Endothelial cell of umbilical vein (primary cell): ENCODE data around the gene CDC37. TPM values are rescaled to one million over a fixed set of nuclear protein-coding genes. Genes with fewer than 3 reads are reported as not detected.

Experiments
- BruUV-seq: library from RNA; stranded (reverse); fragments of 400-500 nt; replicated peaks from 2 replicates; lab custom pipeline; 2021; lab: Mats Ljungman, UMichigan
- CTCF ChIA-PET: fragments of 300-600, 350-600 bp; sonication (Branson Sonifier 250); formaldehyde crosslinking; loops from one replicate; lab custom pipeline; 2021; ENCODE audit warnings: antibody characterized with exemption, inconsistent platforms; lab: Charles Lee
- POLR2A ChIA-PET: fragments of 300-600, 350-600 bp; sonication (Branson Sonifier 250); formaldehyde crosslinking; loops from one replicate; lab custom pipeline; 2021; ENCODE audit warnings: antibody characterized with exemption, inconsistent platforms; lab: Charles Lee
- DNase-seq: peaks from one replicate; pipeline ENCODE4 v3.0.0-alpha.2; 2011; ENCODE audit warnings: low read depth, low spot score
- FAIRE-seq: peaks from 2 replicates; lab custom pipeline; 2011; peaks lifted over from hg19 to GRCh38; lab: Jason Lieb, UNC
- H2AFZ ChIP-seq: 2 replicates; pipeline ENCODE4 v1.6.0; 2012; ENCODE audit warnings: low read depth, low read length, control low read depth, inconsistent platforms
- H3K27ac ChIP-seq: 2 replicates; pipeline ENCODE4 v1.5.1; 2011; ENCODE audit warnings: low read depth, mild to moderate bottlenecking, control low read depth, low read length, moderate library complexity; ENCODE audit not compliant: insufficient read depth
- H3K27me3 ChIP-seq, 2 experiments: 2 replicates each; pipeline versions ENCODE4 v1.6.0 to v1.6.1; 2011; ENCODE audit warnings: low read length in 2 of 2, mixed read lengths in 1 of 2; ENCODE audit not compliant: control insufficient read depth in 2 of 2, insufficient read depth in 2 of 2
- H3K36me3 ChIP-seq, 2 experiments: 2 replicates in 1 of 2; 3 replicates in 1 of 2; pipeline ENCODE4 v1.5.1; 2011; ENCODE audit warnings: low read length in 2 of 2, mild to moderate bottlenecking in 1 of 2, moderate library complexity in 1 of 2; ENCODE audit not compliant: control insufficient read depth in 2 of 2, insufficient read depth in 2 of 2; ENCODE audit errors: extremely low read depth in 1 of 2
- H3K4me1 ChIP-seq: 3 replicates; pipeline ENCODE4 v1.5.1; 2011; ENCODE audit warnings: mild to moderate bottlenecking, low read length; ENCODE audit not compliant: control insufficient read depth, insufficient read depth; ENCODE audit errors: extremely low read depth
- H3K4me2 ChIP-seq: 2 replicates; pipeline ENCODE4 v1.6.1; 2011; ENCODE audit warnings: low read length, control low read depth, mixed read lengths; ENCODE audit not compliant: insufficient read depth
- H3K4me3 ChIP-seq, 3 experiments: fragments of 200-600 bp in 1 of 3; sonication (generic), shearing (Covaris generic) in 1 of 3; replicated peaks in 1 of 3; 2 replicates each; pipeline ENCODE4 v1.5.1; 2011 to 2016; ENCODE audit warnings: control low read depth in 3 of 3, low read length in 3 of 3, mild to moderate bottlenecking in 2 of 3, inconsistent platforms in 1 of 3, low read depth in 1 of 3, moderate library complexity in 1 of 3; ENCODE audit not compliant: insufficient read depth in 1 of 3
- H3K79me2 ChIP-seq: 2 replicates; pipeline ENCODE4 v1.6.0; 2012; ENCODE audit warnings: low read length, inconsistent platforms; ENCODE audit not compliant: control insufficient read depth, insufficient read depth
- H3K9ac ChIP-seq: replicated peaks from 2 replicates; pipeline ENCODE3; 2011; ENCODE audit warnings: low read length, control low read depth; ENCODE audit not compliant: insufficient read depth; ENCODE audit errors: extremely low read depth
- H3K9me1 ChIP-seq: replicated peaks from 3 replicates; pipeline ENCODE4 v1.6.0; 2011; ENCODE audit warnings: mild to moderate bottlenecking, low read length; ENCODE audit not compliant: control insufficient read depth, insufficient read depth; ENCODE audit errors: extremely low read depth
- H3K9me3 ChIP-seq: replicated peaks from 2 replicates; pipeline ENCODE4 v1.5.1; 2012; ENCODE audit warnings: low read length, inconsistent platforms; ENCODE audit not compliant: control insufficient read depth, insufficient read depth
- H4K20me1 ChIP-seq: replicated peaks from 2 replicates; pipeline ENCODE3; 2011; ENCODE audit warnings: mild to moderate bottlenecking, low read length; ENCODE audit not compliant: control insufficient read depth, insufficient read depth; ENCODE audit errors: extremely low read depth
- EZH2 ChIP-seq: IDR thresholded peaks from 2 replicates; pipeline ENCODE4 v1.6.1; 2012; ENCODE audit warnings: borderline replicate concordance, low read depth, mild to moderate bottlenecking, moderate library complexity, low read length, inconsistent platforms; ENCODE audit not compliant: severe bottlenecking
- FOS ChIP-seq: IDR thresholded peaks from 2 replicates; pipeline ENCODE4 v1.6.1; 2011; ENCODE audit warnings: mild to moderate bottlenecking, low read length, moderate library complexity, borderline replicate concordance; ENCODE audit not compliant: insufficient read depth
- GATA2 ChIP-seq: IDR thresholded peaks from 2 replicates; pipeline ENCODE4 v1.7.0; 2011; ENCODE audit warnings: low read depth, mild to moderate bottlenecking, moderate library complexity, mixed read lengths, low read length; ENCODE audit not compliant: insufficient read length, insufficient read depth
- MYC ChIP-seq: IDR thresholded peaks from one replicate; pipeline ENCODE4 v1.6.1; 2011; ENCODE audit warnings: mild to moderate bottlenecking, low read depth, low read length
- POLR2AphosphoS5 ChIP-seq: IDR thresholded peaks from 2 replicates; pipeline ENCODE4 v1.6.1; 2012; ENCODE audit warnings: low read depth, mild to moderate bottlenecking, control low read depth, low read length, moderate library complexity; ENCODE audit not compliant: insufficient read depth
- dilution Hi-C: fragments of 300-500 bp; cut with MboI; formaldehyde crosslinking; loops from one replicate; pipeline ENCODE4 v1.15.0; 2019; ENCODE audit warnings: low sequenced_read_pairs; ENCODE audit not compliant: extremely low pct_ligation_motif_present
- intact Hi-C: fragments of 100-400 bp; cut with micrococcal nuclease; formaldehyde crosslinking; loops from one replicate; pipeline ENCODE4 v1.10.0; 2022
- polyA plus RNA-seq, 4 experiments: library from polyadenylated mRNA; depleted of rRNA in 3 of 4; stranded (reverse) in 3 of 4; unstranded in 1 of 4; fragments of >200 nt; gene quantifications; 2 replicates each; pipeline versions ENCODE4 v1.2.1 to v1.2.3, GENCODE V29; 2011 to 2012; ENCODE audit warnings: missing spikeins in 1 of 4
- total RNA-seq: library from RNA; stranded (reverse); gene quantifications from 2 replicates; pipeline ENCODE4 v1.2.3, GENCODE V29; 2021
- TF ChIP-seq, protein P1 (sequence below), 2 donors: IDR thresholded peaks; 1 replicate in 1 of 2; 2 replicates in 1 of 2; pipeline ENCODE4 v1.5.1; 2011; ENCODE audit warnings: low read length in 2 of 2, mild to moderate bottlenecking in 2 of 2, moderate library complexity in 2 of 2, control low read depth in 1 of 2, inconsistent platforms in 1 of 2, low read depth in 1 of 2; ENCODE audit not compliant: insufficient read depth in 1 of 2; ENCODE audit errors: extremely low read depth in 1 of 2
- TF ChIP-seq, protein P2 (sequence below): IDR thresholded peaks from 2 replicates; pipeline ENCODE4 v1.6.1; 2011; ENCODE audit not compliant: insufficient read depth, insufficient read length

The CDC37 gene
- total and polyA plus RNA-seq, 2 donors (not counting 3 experiments of a cell fraction or from before 2014, with no cell fraction given): 300 to 372 TPM

DNA sequence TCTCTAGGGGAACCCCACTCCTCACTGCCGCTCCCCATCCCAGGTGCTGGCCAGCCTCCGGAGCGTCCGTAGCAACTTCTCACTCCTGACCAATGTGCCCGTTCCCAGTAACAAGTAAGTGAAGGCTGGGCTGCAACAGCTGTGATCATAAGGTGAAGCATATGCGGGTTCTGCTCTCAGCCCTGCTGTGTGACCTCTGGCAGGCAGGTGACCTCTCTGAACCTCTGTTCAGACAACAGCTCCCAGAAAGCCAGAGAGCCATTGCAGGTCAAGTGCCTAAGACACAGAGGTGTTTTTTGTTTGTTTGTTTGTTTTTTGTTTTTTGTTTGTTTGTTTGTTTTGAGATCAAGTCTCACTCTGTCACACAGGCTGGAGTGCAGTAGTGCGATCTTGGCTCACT, 45.7 kb upstream of the CDC37 start:
- intact Hi-C loops: no loop called here
- H3K4me1 ChIP-seq: no peaks in the 10 kb centered on the region
- dilution Hi-C loops: no loop called here
- H3K9ac ChIP-seq: no peak overlapping the region
- H3K27me3 ChIP-seq: no peaks in the 10 kb centered on the region
- no peak overlapping the region for H2AFZ ChIP-seq
- ChIA-PET CTCF (no interaction called here), POLR2A (no interaction called here)
- TF ChIP-seq, protein P1, sequence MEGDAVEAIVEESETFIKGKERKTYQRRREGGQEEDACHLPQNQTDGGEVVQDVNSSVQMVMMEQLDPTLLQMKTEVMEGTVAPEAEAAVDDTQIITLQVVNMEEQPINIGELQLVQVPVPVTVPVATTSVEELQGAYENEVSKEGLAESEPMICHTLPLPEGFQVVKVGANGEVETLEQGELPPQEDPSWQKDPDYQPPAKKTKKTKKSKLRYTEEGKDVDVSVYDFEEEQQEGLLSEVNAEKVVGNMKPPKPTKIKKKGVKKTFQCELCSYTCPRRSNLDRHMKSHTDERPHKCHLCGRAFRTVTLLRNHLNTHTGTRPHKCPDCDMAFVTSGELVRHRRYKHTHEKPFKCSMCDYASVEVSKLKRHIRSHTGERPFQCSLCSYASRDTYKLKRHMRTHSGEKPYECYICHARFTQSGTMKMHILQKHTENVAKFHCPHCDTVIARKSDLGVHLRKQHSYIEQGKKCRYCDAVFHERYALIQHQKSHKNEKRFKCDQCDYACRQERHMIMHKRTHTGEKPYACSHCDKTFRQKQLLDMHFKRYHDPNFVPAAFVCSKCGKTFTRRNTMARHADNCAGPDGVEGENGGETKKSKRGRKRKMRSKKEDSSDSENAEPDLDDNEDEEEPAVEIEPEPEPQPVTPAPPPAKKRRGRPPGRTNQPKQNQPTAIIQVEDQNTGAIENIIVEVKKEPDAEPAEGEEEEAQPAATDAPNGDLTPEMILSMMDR (IDR thresholded peaks at IDR 0.05; ENCODE audit: extremely low read depth in 1 of 2, insufficient read depth in 1 of 2, low read depth in 1 of 2, low read length in 2 of 2): no peak
- no peak for TF ChIP-seq GATA2
- no peak for TF ChIP-seq FOS
- TF ChIP-seq EZH2: no peak
- TF ChIP-seq POLR2AphosphoS5: no peak
- TF ChIP-seq, protein P2, sequence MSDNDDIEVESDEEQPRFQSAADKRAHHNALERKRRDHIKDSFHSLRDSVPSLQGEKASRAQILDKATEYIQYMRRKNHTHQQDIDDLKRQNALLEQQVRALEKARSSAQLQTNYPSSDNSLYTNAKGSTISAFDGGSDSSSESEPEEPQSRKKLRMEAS: no peak
- TF ChIP-seq MYC: no peak
- no peak overlapping the region for H3K27ac ChIP-seq
- H3K36me3 ChIP-seq: no peaks in the 10 kb centered on the region
- no peaks in the 10 kb centered on the region for H3K79me2 ChIP-seq
- DNase-seq (no peak), FAIRE-seq (no peak)
- no peaks in the 10 kb centered on the region for H3K9me3 ChIP-seq
- no peak overlapping the region for H3K4me2 ChIP-seq
- H3K4me3 ChIP-seq: no peak overlapping the region
- no peaks in the 10 kb centered on the region for H4K20me1 ChIP-seq
- BruUV-seq: no TSS peak
- H3K9me1 ChIP-seq: no peaks in the 10 kb centered on the region
